Measurements from ENCODE around the gene TRMO.
"Not testable (repeated sequence)": the region's sequence is repeated elsewhere in the genome, so short reads cannot be mapped to it uniquely, and the experiment has no call there.

TRMO gene, protein sequence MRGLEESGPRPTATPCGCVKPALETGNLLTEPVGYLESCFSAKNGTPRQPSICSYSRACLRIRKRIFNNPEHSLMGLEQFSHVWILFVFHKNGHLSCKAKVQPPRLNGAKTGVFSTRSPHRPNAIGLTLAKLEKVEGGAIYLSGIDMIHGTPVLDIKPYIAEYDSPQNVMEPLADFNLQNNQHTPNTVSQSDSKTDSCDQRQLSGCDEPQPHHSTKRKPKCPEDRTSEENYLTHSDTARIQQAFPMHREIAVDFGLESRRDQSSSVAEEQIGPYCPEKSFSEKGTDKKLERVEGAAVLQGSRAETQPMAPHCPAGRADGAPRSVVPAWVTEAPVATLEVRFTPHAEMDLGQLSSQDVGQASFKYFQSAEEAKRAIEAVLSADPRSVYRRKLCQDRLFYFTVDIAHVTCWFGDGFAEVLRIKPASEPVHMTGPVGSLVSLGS

DNA sequence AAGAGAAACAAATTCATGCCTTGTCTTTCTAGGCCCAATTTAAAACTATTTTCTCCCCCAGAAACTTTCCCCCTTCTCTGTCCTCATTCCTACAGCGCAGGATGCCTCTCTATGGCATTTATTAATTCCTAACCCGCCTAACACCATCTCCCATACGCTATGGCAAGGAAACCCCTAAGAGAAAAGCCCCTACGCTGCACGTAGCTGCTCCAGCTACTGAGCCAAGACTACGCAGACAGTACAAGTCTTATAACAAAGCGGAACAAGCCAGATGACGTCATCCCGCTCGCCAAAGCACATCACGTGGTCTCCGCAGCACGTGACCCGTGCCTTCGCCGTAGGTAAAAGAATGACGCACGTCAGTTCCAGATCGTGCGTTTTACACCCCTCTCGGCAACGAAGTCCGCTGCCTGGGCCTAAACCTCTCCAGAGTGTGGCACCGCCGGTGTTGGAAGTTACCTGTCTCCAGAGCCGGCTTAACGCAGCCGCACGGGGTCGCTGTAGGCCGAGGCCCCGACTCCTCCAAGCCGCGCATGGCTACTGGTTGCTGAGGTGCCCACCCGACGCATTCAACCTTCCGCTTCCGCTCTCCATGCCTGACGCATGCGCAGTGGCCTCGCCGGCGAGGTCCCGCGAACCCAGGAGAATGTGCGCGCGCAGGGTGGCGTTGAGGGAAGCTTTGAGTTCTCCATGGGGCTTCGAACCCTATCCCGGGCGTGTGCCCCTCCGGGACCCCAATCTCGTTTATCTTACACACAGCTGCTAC is at the start of gene TRMO:
Gene TRMO, minus strand, starts transcription at position 542 of the 766 bp plus-strand sequence. Its CDS starts 7 bp downstream, at position 535.
- DNase-seq (ENCODE audit: low read depth in 4 of 4, low spot score in 1 of 4): peak; percentile 96 to 99 (median 96)

GRCh38 chr9:97970165-97970564 is 47.9 kb upstream of the TRMO start:
- no peak for DNase-seq (ENCODE audit: low read depth in 4 of 4, low spot score in 1 of 4)

DNA sequence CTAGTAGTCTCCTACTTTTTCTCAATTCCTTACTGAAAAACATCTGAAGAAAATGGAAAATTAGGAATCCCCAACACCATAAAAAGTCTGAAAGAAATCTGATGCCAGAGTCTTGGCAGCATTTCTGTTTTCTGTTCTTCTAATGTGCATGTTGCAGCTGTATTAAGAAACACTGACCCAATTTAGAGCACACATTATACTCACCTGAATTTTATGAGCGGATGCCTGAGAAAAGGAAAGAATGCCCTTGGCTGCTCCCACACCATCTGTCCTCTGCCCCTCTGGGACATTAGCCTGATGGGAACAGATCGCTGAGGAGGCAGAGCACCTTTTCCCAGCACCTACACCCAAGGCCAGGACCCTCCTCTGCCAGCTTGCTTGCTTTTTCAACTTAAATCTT is 46.7 kb upstream of the TRMO start:
- DNase-seq (ENCODE audit: low read depth in 4 of 4, low spot score in 1 of 4): no peak

DNA sequence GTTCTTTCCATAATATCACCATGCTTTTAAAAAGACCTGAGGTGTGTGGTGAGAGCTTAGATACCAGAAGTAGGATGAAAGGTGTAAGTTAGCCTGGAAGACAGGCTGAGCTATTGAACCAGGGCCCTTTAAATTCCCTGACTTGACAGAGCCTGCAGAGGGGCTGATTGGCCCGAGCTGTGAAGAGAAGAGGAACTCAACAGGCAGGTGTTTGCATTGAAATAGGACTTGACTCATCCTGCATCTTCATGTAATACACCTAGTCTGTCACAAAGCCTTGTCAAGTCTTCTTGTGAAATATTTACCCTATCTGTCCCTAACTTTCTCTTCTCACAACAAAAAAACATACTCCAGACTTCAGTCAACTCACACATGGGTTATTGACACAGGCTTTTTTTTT is 44.2 kb upstream of the TRMO start:
- DNase-seq (ENCODE audit: low read depth in 4 of 4, low spot score in 1 of 4): no peak

GRCh38 chr9:97964901-97965300 is 42.6 kb upstream of the TRMO start:
- DNase-seq (ENCODE audit: low read depth in 4 of 4, low spot score in 1 of 4): no peak

DNA sequence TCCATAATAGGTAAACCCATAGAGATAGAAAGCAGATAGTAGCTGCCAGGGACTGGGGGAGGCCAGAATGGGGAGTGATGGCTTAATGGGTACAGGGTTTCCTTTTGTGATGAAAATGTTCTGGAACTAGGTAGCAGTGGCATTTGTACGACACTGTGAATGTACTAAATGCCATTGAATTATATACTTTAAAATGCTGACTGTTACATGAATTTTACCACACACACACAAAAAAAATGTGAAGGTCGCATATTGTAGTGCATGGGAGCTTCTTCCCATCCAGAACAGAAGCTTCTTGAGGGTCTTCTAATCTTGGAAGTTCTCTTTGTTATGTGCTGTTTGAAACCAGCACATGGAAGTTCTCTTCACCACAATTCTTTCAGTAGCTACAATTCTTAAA is 40.9 kb upstream of the TRMO start:
- no peak for DNase-seq (ENCODE audit: low read depth in 4 of 4, low spot score in 1 of 4)

- no peak for DNase-seq (ENCODE audit: low read depth in 4 of 4, low spot score in 1 of 4)
These were observed 40.3 kb upstream of the TRMO start for GRCh38 chr9:97962575-97962974.

GRCh38 chr9:97962136-97962535 is 39.8 kb upstream of the TRMO start:
- no peak for DNase-seq (ENCODE audit: low read depth in 4 of 4, low spot score in 1 of 4)

DNA sequence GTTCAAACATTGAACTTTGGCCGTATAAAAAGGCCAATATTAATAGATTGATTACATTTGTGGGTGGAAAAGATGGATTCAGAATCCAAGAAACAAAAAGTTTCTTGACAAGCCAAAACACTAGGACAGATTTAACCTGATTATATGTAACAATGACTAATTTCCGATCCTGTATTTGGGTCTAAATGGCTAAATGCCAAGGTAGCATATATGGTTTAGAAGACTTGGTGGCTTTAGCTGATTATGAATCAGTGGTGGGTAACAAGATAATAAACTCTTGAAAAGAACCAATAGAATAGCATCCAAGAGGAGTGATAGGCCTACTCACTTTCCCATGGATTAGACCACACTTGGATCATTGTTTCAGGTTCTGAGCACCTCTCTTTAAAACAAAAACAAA is 39.1 kb upstream of the TRMO start:
- DNase-seq (ENCODE audit: low read depth in 4 of 4, low spot score in 1 of 4): no peak

DNA sequence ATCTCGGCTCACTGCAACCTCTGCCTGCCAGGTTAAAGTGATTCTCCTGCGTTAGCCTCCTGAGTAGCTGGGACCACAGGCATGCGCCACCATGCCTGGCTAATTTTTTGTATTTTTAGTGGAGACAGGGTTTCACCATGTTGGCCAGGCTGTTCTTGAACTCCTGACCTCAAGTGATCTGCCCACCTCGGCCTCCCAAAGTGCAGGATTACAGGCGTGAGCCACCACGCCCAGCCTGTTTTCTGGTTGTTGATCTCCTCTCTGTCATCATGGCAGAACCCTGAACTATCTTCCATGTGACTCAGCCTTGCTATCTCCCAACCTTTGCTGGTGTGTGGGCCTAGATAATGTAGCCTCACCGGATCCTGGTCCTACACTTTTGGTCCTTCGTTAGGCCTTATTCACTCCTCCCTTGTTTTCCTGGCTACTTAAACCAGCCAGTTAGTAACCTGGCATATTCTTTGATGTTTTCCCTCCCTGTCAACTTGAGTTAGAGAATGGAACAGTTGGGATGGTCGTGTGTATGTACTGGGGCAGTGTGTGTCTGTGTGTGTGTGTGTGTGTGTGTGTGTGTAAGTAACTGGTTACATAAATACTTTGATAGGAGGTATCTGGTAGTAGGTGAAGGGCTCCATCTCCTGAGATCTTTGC is 38.5 kb upstream of the TRMO start:
- not testable (repeated sequence) for DNase-seq (ENCODE audit: low read depth in 4 of 4, low spot score in 1 of 4)

- no peak for DNase-seq (ENCODE audit: low read depth in 4 of 4, low spot score in 1 of 4)
These were observed 37.3 kb upstream of the TRMO start for GRCh38 chr9:97959585-97959984.

DNA sequence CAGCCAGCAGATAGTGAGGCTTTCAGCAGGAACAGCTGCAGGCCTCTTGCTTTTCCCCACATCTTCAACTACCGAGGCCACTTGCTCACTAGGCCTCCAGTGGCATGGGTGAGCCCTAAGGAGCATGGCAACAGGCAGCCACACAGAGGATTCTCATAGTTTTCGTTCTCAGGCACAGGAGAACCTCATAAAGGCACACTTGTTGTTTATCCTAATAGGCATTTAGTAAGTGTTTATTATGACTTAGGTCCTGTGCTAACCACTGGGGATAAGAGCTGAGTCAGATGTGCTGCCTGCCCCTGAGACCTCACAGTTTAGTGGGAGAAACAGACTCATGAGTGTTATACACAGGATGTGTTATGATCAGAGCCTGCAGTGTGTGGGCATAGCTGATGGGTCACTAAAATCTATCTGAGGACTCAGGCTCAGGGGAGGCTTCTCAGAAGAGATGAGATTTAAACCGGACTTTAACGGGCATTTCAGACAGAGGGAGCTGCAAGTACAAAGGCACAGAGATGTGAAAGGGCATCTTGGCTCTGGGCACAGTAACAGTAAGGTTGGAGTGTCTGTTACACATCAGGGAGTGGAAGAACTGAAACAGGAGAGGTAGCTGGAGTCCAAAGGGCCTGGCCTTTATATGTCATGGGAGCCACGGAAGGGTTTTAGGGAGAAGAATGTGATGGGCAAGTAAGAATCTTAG is 36.7 kb upstream of the TRMO start:
- no peak for DNase-seq (ENCODE audit: low read depth in 4 of 4, low spot score in 1 of 4)

DNA sequence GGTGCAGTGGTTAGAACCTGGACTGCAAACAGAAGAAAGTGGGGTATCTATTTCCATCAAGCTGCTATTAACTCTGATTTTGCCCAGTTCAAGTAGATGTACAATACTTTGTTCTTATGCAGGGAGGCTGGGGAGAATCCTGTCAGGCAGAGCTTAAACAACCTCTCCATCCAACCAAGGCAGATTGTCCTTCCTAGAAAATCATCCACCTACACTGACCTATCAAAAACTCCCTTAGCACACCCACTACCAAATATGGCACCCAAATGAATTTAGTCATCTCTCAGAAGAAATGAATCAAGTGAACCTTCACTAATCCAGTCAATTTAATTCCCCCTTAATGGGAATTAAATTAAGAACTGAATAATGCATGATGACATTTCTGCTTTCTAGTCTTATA is 34.0 kb upstream of the TRMO start:
- DNase-seq (ENCODE audit: low read depth in 4 of 4, low spot score in 1 of 4): no peak

GRCh38 chr9:97954550-97954989 is 32.3 kb upstream of the TRMO start:
- DNase-seq (ENCODE audit: low read depth in 4 of 4, low spot score in 1 of 4): peak in 3 of 4 experiments; percentile 19 to 28 (median 21)

DNA sequence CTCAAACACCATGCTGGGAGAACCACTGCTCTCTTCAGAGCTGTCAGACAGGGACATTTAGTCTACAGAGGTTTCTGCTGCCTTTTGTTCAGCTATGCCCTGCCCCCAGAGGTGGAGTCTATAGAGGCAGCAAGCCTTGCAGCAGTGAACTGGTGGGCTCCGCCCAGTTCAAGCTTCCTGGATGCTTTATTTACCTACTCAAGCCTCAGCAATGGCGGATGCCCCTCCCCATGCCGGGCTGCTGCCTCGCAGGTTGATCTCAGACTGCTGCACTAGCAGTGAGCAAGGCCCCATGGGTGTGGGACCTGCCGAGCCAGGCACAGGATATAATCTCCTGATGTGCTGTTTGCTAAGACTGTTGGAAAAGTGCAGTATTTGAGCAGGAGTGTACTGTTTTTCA is 28.6 kb upstream of the TRMO start:
- not testable (repeated sequence) for DNase-seq (ENCODE audit: low read depth in 4 of 4, low spot score in 1 of 4)

GRCh38 chr9:97947094-97947493 is 24.8 kb upstream of the TRMO start:
- not testable (repeated sequence) for DNase-seq (ENCODE audit: low read depth in 4 of 4, low spot score in 1 of 4)

DNA sequence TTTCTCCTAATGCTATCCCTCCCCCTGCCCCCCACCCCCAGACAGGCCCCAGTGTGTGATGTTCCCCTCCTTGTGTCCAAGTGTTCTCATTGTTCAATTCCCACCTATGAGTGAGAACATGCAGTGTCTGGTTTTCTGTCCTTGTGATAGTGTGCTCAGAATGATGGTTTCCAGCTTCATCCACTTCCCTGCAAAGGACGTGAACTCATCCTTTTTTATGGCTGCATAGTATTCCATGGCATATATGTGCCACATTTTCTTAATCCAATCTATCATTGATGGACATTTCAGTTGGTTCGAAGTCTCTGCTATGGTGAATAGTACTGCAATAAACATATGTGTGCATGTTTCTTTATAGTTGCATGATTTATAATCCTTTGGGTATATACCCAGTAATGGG is 23.2 kb upstream of the TRMO start:
- DNase-seq (ENCODE audit: low read depth in 4 of 4, low spot score in 1 of 4): not testable (repeated sequence)

DNA sequence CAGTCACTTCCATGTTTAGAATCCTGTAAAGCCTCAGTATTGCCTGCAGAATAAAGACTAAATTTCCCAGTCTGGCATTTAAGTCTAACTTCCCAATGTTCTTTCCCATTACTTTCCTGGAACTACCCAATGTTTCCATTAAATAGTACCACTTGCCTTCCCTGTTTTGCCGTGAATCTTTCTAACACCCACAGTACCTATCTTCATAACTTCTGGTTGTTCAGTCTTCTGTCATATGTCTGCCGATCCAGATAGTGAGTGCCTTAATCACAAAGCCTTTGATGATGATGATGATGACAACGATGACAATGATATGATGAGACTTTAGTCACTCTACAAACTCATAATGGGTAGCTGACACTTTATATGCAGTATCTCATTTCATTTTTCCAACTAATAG is 22.3 kb upstream of the TRMO start:
- no peak for DNase-seq (ENCODE audit: low read depth in 4 of 4, low spot score in 1 of 4)

DNA sequence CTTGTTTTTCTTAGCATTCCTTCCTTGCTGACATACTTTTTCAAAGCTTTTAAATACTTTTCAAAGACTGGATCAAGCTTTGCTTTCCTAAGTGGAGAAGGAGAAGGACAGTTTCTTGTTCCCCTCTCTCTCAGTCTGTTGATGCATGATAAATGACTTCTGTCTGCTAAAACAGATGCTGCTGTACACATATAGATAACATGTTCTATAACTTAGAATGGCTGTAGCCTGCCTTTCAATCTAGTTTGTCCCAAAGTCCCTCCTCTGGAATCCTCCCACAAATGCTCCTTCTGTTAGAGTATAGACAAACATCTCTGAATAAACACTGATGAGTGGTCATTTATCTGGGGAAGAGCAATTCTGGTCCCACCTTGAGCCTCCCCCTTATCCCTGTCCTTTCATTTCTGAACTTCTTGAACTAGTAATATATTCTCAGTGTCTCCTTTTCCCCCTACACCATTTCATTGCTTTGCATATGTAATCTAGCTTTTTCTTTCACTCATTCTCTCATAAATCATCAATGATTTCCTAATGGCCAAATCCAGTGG is 21.1 kb upstream of the TRMO start:
- DNase-seq (ENCODE audit: low read depth in 4 of 4, low spot score in 1 of 4): no peak

DNA sequence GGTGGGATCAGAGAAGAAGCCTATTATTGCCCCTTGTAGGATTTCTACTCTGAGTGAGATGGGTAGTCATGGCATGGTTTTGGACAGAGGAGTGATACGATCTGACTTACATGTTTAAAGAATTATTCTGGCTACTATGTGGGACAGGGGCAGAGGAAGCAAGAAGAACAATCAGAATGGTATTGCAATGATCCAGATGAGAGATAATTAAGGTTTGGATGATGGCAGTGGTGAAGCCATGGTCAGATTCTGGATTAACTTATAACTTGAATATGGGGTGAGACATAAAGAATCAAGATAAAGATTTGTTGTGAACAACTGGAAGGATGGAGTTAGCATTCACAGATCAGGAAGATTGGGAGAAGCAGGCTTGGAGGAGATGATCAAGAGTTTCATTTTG is 19.0 kb upstream of the TRMO start:
- no peak for DNase-seq (ENCODE audit: low read depth in 4 of 4, low spot score in 1 of 4)

- DNase-seq (ENCODE audit: low read depth in 4 of 4, low spot score in 1 of 4): no peak
These were observed 18.4 kb upstream of the TRMO start for GRCh38 chr9:97940741-97941140.

Measured in stimulated activated CD4-positive, alpha-beta T cell treated with anti-CD3 and anti-CD28 coated beads, Interleukin-1b, Interleukin-23, amount 100 ng/mL, for 24 hours (primary cell).